ENCODE results near the gene HIBADH.
A peak's percentile ranks its signal among the peaks of the same experiment; 100 is the strongest.
"Not testable (repeated sequence)": the region's sequence is repeated elsewhere in the genome, so short reads cannot be mapped to it uniquely, and the experiment has no call there.

Gene HIBADH

GRCh38 chr7:27593226-27593625 lies 69.5 kb downstream of the HIBADH start:
- no peak for DNase-seq

- DNase-seq = no peak
Observed at GRCh38 chr7:27590416-27590815, 72.3 kb downstream of the HIBADH start.

GRCh38 chr7:27587429-27587828 lies 75.3 kb downstream of the HIBADH start:
- no peak for DNase-seq

- DNase-seq = peak; percentile 76
Observed at GRCh38 chr7:27586825-27587224, 75.9 kb downstream of the HIBADH start.

- DNase-seq = no peak
Observed at GRCh38 chr7:27585781-27586447, 76.8 kb downstream of the HIBADH start.

- DNase-seq = no peak
Observed at GRCh38 chr7:27581906-27582305, 80.8 kb downstream of the HIBADH start.

- DNase-seq = no peak
Observed at GRCh38 chr7:27581119-27581518, 81.6 kb downstream of the HIBADH start.

- no peak for DNase-seq
Observed at GRCh38 chr7:27579565-27579964, 83.1 kb downstream of the HIBADH start.

GRCh38 chr7:27578169-27578568 lies 84.5 kb downstream of the HIBADH start:
- not testable (repeated sequence) for DNase-seq

GRCh38 chr7:27576360-27576944 lies 86.2 kb downstream of the HIBADH start:
- no peak for DNase-seq

- peak; percentile 19 for DNase-seq
Observed at GRCh38 chr7:27575613-27576012, 87.1 kb downstream of the HIBADH start.

- DNase-seq = no peak
Observed at GRCh38 chr7:27569106-27569505, 93.6 kb downstream of the HIBADH start.

- no peak for DNase-seq
Observed at GRCh38 chr7:27567266-27567665, 95.4 kb downstream of the HIBADH start.

GRCh38 chr7:27564881-27565482 lies 97.7 kb downstream of the HIBADH start:
- DNase-seq = no peak

- DNase-seq = no peak
Observed at GRCh38 chr7:27560706-27561235, 101.9 kb downstream of the HIBADH start.

- no peak for DNase-seq
Observed at GRCh38 chr7:27555670-27556069, 107.0 kb downstream of the HIBADH start.

- DNase-seq = no peak
Observed at GRCh38 chr7:27554826-27555225, 107.9 kb downstream of the HIBADH start.

GRCh38 chr7:27553273-27553672 lies 109.4 kb downstream of the HIBADH start:
- DNase-seq = no peak

- DNase-seq = no peak
Observed at GRCh38 chr7:27551803-27552400, 110.8 kb downstream of the HIBADH start.

- DNase-seq = no peak
Observed at GRCh38 chr7:27549606-27550005, 113.1 kb downstream of the HIBADH start.

- DNase-seq = no peak
Observed at GRCh38 chr7:27548304-27548703, 114.4 kb downstream of the HIBADH start.

GRCh38 chr7:27547401-27547800 lies 115.3 kb downstream of the HIBADH start:
- no peak for DNase-seq

GRCh38 chr7:27546610-27547009 lies 116.1 kb downstream of the HIBADH start:
- DNase-seq = no peak

GRCh38 chr7:27535795-27536194 lies 126.9 kb downstream of the HIBADH start:
- no peak for DNase-seq

Data from right hindlimb (tissue), 1 donor.